Measurements from ENCODE around the gene LEUTX.
"Not testable (repeated sequence)": the region's sequence is repeated elsewhere in the genome, so short reads cannot be mapped to it uniquely, and the experiment has no call there.

Gene LEUTX

GRCh38 chr19:39745643-39746042, 33.0 kb upstream of the LEUTX start:
- TF ChIP-seq Cebpa-rat (IDR thresholded peaks at IDR 0.05) = no peak
- Histone ChIP-seq H3K4me2 (peak overlapping the region in 2 of 11 experiments; percentile 27 to 31; a peak in 2 of 22 replicates), H3K27ac (no peak overlapping the region), H3K4me1 (peaks cover 0 to 15% (median 0%) of the 10 kb centered on the region in 10 experiments; a peak in 7 of 20 replicates), H3K9ac (no peak overlapping the region), H3K36me3 (no peaks in the 10 kb centered on the region), H3K27me3 (no peaks in the 10 kb centered on the region), H3K4me3 (no peak overlapping the region), H4K20me1 (no peaks in the 10 kb centered on the region), H3K9me3 (replicated peaks in 1 of 11) (no peaks in the 10 kb centered on the region)

GRCh38 chr19:39746836-39747529, 31.7 kb upstream of the LEUTX start:
- Histone ChIP-seq H3K4me2 (no peak overlapping the region), H3K27ac (no peak overlapping the region), H3K27me3 (no peaks in the 10 kb centered on the region), H4K20me1 (no peaks in the 10 kb centered on the region), H3K9ac (no peak overlapping the region), H3K36me3 (no peaks in the 10 kb centered on the region), H3K4me3 (no peak overlapping the region), H3K4me1 (peaks cover 0 to 15% (median 0%) of the 10 kb centered on the region in 10 experiments; a peak in 7 of 20 replicates), H3K9me3 (replicated peaks in 1 of 11) (no peaks in the 10 kb centered on the region)
- TF ChIP-seq Cebpa-rat (IDR thresholded peaks at IDR 0.05) = no peak

GRCh38 chr19:39749981-39750380, 28.7 kb upstream of the LEUTX start:
- no peak overlapping the region for H3K4me3 ChIP-seq
- no peaks in the 10 kb centered on the region for H3K27me3 ChIP-seq
- no peak overlapping the region for H3K9ac ChIP-seq
- TF ChIP-seq Cebpa-rat (IDR thresholded peaks at IDR 0.05) = no peak
- H3K4me1 ChIP-seq = peaks cover 0 to 14% (median 0%) of the 10 kb centered on the region in 10 experiments; a peak in 7 of 20 replicates
- no peak overlapping the region for H3K27ac ChIP-seq
- no peaks in the 10 kb centered on the region for H3K36me3 ChIP-seq
- H3K4me2 ChIP-seq = no peak overlapping the region
- H4K20me1 ChIP-seq = no peaks in the 10 kb centered on the region
- H3K9me3 ChIP-seq (replicated peaks in 1 of 11) = no peaks in the 10 kb centered on the region

GRCh38 chr19:39752390-39752789, 26.3 kb upstream of the LEUTX start:
- H3K9ac ChIP-seq = no peak overlapping the region
- no peak for TF ChIP-seq Cebpa-rat (IDR thresholded peaks at IDR 0.05)
- no peak overlapping the region for H3K27ac ChIP-seq
- H3K4me2 ChIP-seq = no peak overlapping the region
- no peaks in the 10 kb centered on the region for H3K9me3 ChIP-seq (replicated peaks in 1 of 11)
- no peak overlapping the region for H3K4me3 ChIP-seq
- peaks cover 0 to 7% (median 0%) of the 10 kb centered on the region in 10 experiments; a peak in 3 of 20 replicates for H3K4me1 ChIP-seq
- no peaks in the 10 kb centered on the region for H3K36me3 ChIP-seq
- H3K27me3 ChIP-seq = no peaks in the 10 kb centered on the region
- H4K20me1 ChIP-seq = no peaks in the 10 kb centered on the region

GRCh38 chr19:39752795-39753194, 25.9 kb upstream of the LEUTX start:
- no peak for TF ChIP-seq Cebpa-rat (IDR thresholded peaks at IDR 0.05)
- no peak overlapping the region for H3K4me3 ChIP-seq
- no peaks in the 10 kb centered on the region for H4K20me1 ChIP-seq
- H3K4me1 ChIP-seq = peaks cover 0 to 8% (median 0%) of the 10 kb centered on the region in 10 experiments; a peak in 3 of 20 replicates
- H3K9ac ChIP-seq = no peak overlapping the region
- no peak overlapping the region for H3K4me2 ChIP-seq
- no peaks in the 10 kb centered on the region for H3K9me3 ChIP-seq (replicated peaks in 1 of 11)
- no peaks in the 10 kb centered on the region for H3K27me3 ChIP-seq
- no peaks in the 10 kb centered on the region for H3K36me3 ChIP-seq
- H3K27ac ChIP-seq = no peak overlapping the region

GRCh38 chr19:39754544-39754943, 24.1 kb upstream of the LEUTX start:
- no peaks in the 10 kb centered on the region for H3K27me3 ChIP-seq
- TF ChIP-seq Cebpa-rat (IDR thresholded peaks at IDR 0.05) = no peak
- H3K4me3 ChIP-seq = no peak overlapping the region
- no peaks in the 10 kb centered on the region for H3K9me3 ChIP-seq (replicated peaks in 1 of 11)
- H3K27ac ChIP-seq = no peak overlapping the region
- H4K20me1 ChIP-seq = no peaks in the 10 kb centered on the region
- no peak overlapping the region for H3K4me2 ChIP-seq
- no peaks in the 10 kb centered on the region for H3K36me3 ChIP-seq
- H3K4me1 ChIP-seq = peaks cover 0 to 11% (median 4%) of the 10 kb centered on the region in 10 experiments; a peak in 17 of 20 replicates
- no peak overlapping the region for H3K9ac ChIP-seq

- Histone ChIP-seq H3K27ac (no peak overlapping the region), H3K4me1 (peaks cover 2 to 15% (median 8%) of the 10 kb centered on the region in 10 experiments; a peak in 19 of 20 replicates), H3K9me3 (replicated peaks in 1 of 11) (no peaks in the 10 kb centered on the region), H3K27me3 (no peaks in the 10 kb centered on the region), H3K4me2 (no peak overlapping the region), H3K36me3 (no peaks in the 10 kb centered on the region), H4K20me1 (no peaks in the 10 kb centered on the region), H3K4me3 (no peak overlapping the region), H3K9ac (no peak overlapping the region)
- no peak for TF ChIP-seq Cebpa-rat (IDR thresholded peaks at IDR 0.05)
These were observed 23.7 kb upstream of the LEUTX start for GRCh38 chr19:39754971-39755370.

GRCh38 chr19:39759457-39760184, 19.0 kb upstream of the LEUTX start:
- Histone ChIP-seq H3K9me3 (replicated peaks in 1 of 11) (0 out of 22 replicates have a peak, but pooled peaks cover 0 to under 1% (median 0%) of the 10 kb centered on the region in 11 experiments), H3K4me2 (peak overlapping the region; percentile 2 to 65 (median 46); a peak in 19 of 22 replicates), H4K20me1 (no peaks in the 10 kb centered on the region), H3K9ac (no peak overlapping the region), H3K36me3 (no peaks in the 10 kb centered on the region), H3K4me3 (no peak overlapping the region), H3K4me1 (peaks cover 6 to 20% (median 15%) of the 10 kb centered on the region in 10 experiments; a peak in 19 of 20 replicates), H3K27me3 (no peaks in the 10 kb centered on the region), H3K27ac (peak overlapping the region in 1 of 11 experiments; percentile 27; a peak in 1 of 22 replicates)
- TF ChIP-seq Cebpa-rat (IDR thresholded peaks at IDR 0.05) = no peak

GRCh38 chr19:39761851-39762250, 16.8 kb upstream of the LEUTX start:
- H4K20me1 ChIP-seq; H3K27me3 ChIP-seq; H3K27ac ChIP-seq; H3K4me2 ChIP-seq; H3K9ac ChIP-seq; H3K36me3 ChIP-seq; H3K4me3 ChIP-seq; H3K9me3 ChIP-seq (replicated peaks in 1 of 11): not testable (repeated sequence)
- H3K4me1 ChIP-seq = peaks cover 6 to 19% (median 15%) of the 10 kb centered on the region in 10 experiments; a peak in 19 of 20 replicates
